ENCODE measurements around the gene SLC29A3. TPM values are rescaled to one million over a fixed set of nuclear protein-coding genes. Genes with fewer than 3 reads are reported as not detected.

The SLC29A3 gene
- total RNA-seq, 1 experiment from 2014 or later = 5.9 TPM

GRCh38 chr10:71390921-71391690 is 72.0 kb downstream of the SLC29A3 start:
- POLR2A ChIA-PET = no interaction called here
- RAD21 ChIA-PET (ENCODE audit: low non-redundant PET in 1 of 2, low total read pairs in 2 of 2, uncharacterized antibody in 2 of 2, unreplicated experiment in 2 of 2) = no interaction called here
- intact Hi-C loops (cut with micrococcal nuclease) = no loop called here
- Histone ChIP-seq H4K20me1 (ENCODE audit: insufficient read depth) (no peaks in the 10 kb centered on the region), H3K79me2 (ENCODE audit: insufficient read depth, low read length) (no peaks in the 10 kb centered on the region), H2AFZ (ENCODE audit: low read depth, low read length, poor library complexity, severe bottlenecking) (no peak overlapping the region), H3K4me3 (replicated peaks in 1 of 2; ENCODE audit: low read depth in 1 of 2, low read length in 2 of 2) (no peak overlapping the region), H3K36me3 (ENCODE audit: control insufficient read depth in 1 of 2, insufficient read depth in 2 of 2, low read length in 2 of 2) (no peaks in the 10 kb centered on the region), H3K4me1 (ENCODE audit: control insufficient read depth in 1 of 2, insufficient read depth in 2 of 2, low read length in 2 of 2) (no peaks in the 10 kb centered on the region), H3K27ac (ENCODE audit: low read depth, low read length) (no peak overlapping the region), H3K9me3 (ENCODE audit: control insufficient read depth in 1 of 2, insufficient read depth in 1 of 2, low read depth in 1 of 2, low read length in 2 of 2) (no peaks in the 10 kb centered on the region), H3K27me3 (ENCODE audit: insufficient read depth, low read length) (no peaks in the 10 kb centered on the region; the same call in 1 of the 2 replicates), H3K4me2 (ENCODE audit: low read length) (no peak overlapping the region), H3K9ac (ENCODE audit: low read length) (no peak overlapping the region), H3K9me2 (ENCODE audit: insufficient read depth) (no peaks in the 10 kb centered on the region)
- CTCF ChIA-PET = no interaction called here
- ATAC-seq = no peak
- no TSS peak for BruUV-seq (replicated peaks)
- no peak for DNase-seq (ENCODE audit: low read depth, low spot score)
- TF ChIP-seq CEBPB (IDR thresholded peaks at IDR 0.05; ENCODE audit: low read depth) (no peak), EZH2phosphoT487 (IDR thresholded peaks at IDR 0.05; ENCODE audit: borderline replicate concordance) (no peak), SRF (IDR thresholded peaks at IDR 0.05; ENCODE audit: low read depth) (no peak), EZH2 (IDR thresholded peaks at IDR 0.05) (no peak), ATF3 (IDR thresholded peaks at IDR 0.05) (no peak), CBX3 (IDR thresholded peaks at IDR 0.05; ENCODE audit: low read depth) (no peak), REST (IDR thresholded peaks at IDR 0.05; ENCODE audit: low read depth) (no peak), POLR2A (IDR thresholded peaks at IDR 0.05; ENCODE audit: borderline replicate concordance, extremely low read depth, insufficient read depth, insufficient read length) (no peak), TCF7L2 (IDR thresholded peaks at IDR 0.05; ENCODE audit: borderline replicate concordance, extremely low read depth, insufficient read depth, insufficient read length) (no peak), RAD21 (IDR thresholded peaks at IDR 0.05; ENCODE audit: low read depth) (no peak), ZBTB33 (IDR thresholded peaks at IDR 0.05; ENCODE audit: extremely low read depth, insufficient replicate concordance, low read length) (no peak), SIN3A (IDR thresholded peaks at IDR 0.05; ENCODE audit: low read depth) (no peak), JUND (IDR thresholded peaks at IDR 0.05) (no peak), SP1 (IDR thresholded peaks at IDR 0.05; ENCODE audit: low read depth) (no peak), EGR1 (IDR thresholded peaks at IDR 0.05; ENCODE audit: low read depth) (no peak), POLR2AphosphoS5 (IDR thresholded peaks at IDR 0.05; ENCODE audit: low read depth, low read length) (no peak), YY1 (IDR thresholded peaks at IDR 0.05; ENCODE audit: extremely low read depth, insufficient replicate concordance, low read depth, low read length) (no peak), FOSL1 (IDR thresholded peaks at IDR 0.05; ENCODE audit: low read depth) (no peak), ZNF274 (IDR thresholded peaks at IDR 0.05; ENCODE audit: low read depth, low read length) (no peak), ELF1 (IDR thresholded peaks at IDR 0.05; ENCODE audit: borderline replicate concordance, low read depth) (no peak)
